Stimulated activated CD4-positive, alpha-beta T cell treated with anti-CD3 and anti-CD28 coated beads, Interleukin-1b, Interleukin-23, amount 100 ng/mL, for 1 hour (primary cell): ENCODE results near the gene STK36.

ENCODE experiments used
- DNase-seq, 2 donors: peaks; one replicate each; pipeline ENCODE4 v3.0.0-alpha.2; 2020; ENCODE audit warnings: low read depth in 2 of 2

Gene STK36

DNA sequence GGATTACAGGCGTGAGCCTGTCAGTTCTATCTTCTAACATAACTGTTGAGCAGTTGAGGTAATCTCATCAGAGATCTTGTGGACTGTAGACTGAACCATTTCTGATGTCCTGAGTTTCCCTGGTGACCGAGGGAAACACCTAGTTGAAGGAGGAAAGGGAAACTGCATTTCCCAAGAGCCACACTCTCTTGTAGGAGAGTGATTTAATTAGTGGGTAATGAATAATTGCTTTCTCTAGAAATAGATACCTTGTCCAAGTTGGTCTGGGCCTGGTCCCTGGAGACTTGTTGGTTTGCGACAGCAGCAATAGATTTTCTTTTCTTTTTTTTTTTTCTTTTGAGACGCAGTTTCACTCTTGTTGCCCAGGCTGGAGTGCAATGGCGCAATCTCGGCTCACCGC lies 46.2 kb downstream of the STK36 start:
- no peak for DNase-seq

DNA sequence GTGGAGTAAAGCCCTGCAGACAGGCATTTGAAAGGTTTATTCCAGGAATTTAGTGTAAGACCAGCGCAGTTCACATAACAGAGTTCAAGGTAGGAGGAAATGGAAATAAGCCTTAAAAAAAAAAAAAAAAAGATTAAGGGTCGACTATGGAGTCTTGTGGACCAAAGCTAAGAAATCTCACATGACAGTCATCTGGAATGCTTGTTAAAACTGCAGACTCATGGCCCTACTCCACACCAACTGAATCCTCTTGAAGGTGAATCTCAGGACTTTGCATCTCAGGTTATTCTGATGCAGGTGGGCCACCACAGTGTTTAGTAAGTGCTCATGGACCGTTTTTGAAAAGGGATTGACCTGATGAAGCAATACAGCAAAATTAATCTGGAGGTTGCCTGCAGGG lies 47.6 kb downstream of the STK36 start:
- no peak for DNase-seq

DNA sequence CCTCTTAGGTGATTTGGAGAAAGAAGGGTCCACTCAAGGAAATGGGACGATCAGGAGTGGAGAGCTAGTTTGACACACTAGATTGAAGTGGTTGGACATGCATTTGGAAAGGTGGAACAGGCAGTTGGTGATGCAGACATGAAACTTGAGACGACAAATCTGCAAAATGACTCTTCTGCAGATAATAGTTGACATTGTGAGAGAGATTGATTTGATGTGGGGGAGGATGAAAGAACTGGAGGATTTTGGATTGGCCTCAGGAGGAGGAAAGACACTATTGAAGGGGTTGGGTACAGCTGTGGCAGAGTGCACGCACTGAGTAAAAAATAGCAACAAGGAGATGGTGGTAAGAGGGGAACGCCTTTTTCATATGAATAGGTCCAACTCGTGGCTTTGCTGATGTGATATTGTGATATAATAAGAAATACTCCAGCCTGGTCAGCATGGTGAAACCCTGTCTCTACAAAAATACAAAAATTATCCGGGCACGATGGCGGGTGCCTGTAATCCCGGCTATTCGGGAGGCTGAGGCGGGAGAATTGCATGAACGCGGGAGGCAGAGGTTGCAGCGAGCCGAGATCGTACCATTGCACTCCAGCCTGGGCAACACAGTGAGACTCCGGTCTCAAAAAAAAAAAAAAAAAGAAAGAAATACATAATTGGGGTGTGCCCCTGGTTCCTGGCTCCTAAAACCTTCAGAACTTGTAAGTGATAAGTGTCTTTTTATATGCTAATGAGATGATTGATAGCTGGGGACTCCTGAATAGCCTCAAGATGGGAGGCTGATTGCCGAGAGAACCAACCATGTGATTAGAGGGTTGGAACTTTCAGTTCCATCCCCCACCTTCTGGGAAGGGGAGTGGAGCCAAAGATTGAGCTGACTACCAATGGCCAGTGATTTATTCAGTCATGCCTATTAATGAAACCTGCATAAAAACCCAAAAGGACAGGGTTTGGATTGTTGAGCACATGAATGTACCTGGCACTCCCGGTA lies 48.5 kb downstream of the STK36 start:
- no peak for DNase-seq

DNA sequence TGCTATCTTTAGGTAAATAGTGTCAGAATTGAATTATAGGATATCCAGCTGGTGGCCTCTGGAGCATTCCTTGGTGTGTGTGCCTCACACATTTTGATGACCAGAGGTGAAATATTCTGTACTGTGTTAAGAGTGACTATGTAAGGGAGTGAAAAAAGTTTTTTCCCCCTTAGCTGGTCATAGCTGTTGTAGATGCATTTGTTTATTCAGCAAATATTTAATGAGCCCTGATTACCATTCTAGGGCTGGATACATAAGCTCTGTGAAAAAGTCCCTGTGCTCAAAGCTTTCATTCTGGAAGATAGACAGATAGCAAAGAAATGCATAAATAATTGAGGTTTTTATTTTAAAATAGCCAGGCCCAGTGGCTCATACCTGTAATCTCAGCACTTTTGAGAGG lies 49.6 kb downstream of the STK36 start:
- DNase-seq, result no peak

DNA sequence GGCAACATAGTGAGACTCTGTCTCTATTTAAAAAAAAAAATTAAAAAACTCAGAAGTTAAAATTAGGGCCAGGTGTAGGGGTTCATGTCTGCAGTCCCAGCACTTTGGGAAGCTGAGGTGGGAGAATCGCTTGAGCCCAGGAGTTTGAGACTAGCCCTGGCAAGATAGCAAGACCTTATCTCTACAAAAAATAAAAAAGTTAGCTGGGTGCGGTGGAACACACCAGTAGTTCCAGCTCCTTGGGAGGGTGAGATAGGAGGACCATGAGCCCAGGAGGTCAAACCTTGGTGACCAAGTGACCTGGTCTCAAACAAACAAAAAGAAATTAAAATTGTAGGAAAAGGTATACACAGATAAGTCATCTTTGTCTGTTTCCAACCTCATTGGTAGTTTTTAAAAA lies 50.0 kb downstream of the STK36 start:
- no peak for DNase-seq

DNA sequence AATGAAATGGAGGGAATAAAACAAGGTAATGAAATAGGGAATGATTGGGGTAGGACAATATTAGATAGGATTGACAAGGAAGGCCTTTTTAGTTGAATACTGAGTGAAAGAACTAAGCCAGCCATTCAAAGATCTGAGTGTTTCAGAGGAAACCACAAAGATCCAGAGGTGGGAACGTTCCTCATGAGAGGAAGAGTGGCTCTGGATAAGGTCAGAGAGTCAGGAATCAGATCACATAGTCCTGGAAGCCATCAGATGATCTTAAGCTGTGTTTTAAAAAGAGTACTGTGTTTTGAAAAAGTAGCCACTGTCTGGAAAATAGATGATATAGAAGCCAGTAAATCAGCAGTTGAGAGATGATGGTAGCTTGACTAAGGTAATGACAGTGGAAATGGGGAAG lies 50.5 kb downstream of the STK36 start:
- DNase-seq, result no peak

DNA sequence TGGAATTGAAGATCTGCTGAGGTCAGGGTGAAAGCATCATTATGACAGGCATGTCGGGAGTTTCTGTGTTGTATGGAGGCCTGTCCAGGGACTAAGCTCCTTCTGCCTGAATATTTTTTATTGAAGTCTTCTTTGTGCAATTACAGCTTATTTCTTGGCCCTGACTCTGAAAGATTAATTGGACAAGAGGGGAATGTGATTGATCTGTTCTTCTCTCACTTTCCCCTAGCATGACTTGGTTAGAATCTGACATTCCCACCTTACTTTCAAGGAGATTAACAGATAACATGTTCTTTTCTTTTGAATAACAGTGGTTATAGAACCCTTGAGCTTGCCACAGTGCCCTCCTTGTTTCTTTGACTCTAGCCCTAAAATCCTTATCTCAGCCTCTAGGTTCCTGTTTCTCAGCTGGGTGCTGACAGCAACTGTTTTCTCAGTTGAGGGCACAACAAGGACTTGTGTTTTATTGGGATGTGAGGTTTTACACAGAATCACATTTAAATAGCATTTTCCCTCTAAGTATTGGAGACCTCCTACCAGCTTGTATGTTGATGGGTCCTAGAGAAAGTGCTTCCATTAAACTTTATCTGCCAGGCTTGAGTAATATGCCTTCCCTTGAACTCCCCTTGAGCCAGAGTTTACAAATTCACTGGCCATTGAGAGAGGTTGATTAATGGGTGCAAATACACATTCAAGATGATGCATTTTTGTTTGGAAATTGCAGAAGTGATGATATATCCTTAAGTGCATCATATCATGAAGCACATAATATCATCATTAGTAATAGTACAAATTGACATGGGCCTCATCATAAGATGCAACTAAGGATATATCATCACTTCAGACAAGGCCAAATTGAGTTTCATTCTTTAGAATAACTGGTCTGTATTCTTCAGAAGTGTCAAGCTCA lies 51.2 kb downstream of the STK36 start:
- DNase-seq, result no peak

DNA sequence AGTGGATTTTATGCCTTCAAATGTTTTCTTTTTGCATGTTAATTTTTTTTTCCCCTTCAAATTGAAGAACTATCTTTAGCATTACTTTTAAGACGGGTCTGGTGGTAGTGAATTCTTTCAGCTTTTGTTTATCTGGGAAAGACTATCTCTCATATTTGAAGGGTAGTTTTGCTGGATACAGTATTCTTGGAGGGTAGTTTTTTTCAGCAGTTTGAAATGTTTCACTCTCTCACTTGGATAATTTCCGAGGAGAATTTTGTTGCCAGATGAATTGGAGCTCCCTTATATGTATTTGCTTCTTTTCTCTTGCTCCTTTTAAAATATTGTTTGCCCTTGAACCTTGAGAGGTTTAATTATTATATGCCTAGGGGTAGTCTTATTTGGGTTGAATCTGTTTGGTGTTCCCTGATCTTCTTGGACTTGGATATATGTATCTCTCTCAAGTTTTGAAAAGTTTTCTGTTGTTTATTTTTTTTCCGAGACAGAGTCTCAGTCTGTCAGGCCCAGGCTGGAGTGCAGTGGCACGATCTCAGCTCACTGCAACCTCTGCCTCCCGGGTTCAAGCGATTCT lies 54.2 kb downstream of the STK36 start:
- no peak for DNase-seq

DNA sequence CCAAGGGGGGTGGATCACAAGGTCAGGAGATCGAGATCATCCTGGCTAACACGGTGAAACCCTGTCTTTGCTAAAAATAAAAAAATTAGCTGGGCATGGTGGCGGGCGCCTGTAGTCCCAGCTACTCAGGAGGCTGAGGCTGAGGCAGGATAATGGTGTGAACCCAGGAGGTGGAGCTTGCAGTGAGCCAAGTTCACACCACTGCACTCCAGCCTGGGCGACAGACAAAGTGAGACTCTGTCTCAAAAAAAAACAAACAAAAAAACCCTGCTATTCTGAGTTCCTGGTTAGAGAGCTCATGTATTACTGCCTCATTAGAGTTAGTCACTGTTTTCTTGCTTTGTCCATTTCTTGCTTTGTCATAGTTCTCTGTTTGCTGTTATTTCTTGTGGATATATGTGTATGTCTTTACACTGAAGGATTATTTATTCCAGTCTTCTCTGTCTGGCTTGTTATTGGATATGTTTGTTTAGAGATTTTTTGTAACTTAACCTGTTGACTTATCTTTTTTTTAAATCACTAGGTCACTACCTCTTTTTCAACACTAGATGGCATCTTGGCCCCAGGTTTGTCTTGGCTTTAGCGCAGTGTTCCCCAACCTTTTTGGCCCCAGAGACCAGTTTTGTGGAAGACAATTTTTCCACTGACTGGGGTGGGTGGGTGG lies 55.7 kb downstream of the STK36 start:
- no peak for DNase-seq

DNA sequence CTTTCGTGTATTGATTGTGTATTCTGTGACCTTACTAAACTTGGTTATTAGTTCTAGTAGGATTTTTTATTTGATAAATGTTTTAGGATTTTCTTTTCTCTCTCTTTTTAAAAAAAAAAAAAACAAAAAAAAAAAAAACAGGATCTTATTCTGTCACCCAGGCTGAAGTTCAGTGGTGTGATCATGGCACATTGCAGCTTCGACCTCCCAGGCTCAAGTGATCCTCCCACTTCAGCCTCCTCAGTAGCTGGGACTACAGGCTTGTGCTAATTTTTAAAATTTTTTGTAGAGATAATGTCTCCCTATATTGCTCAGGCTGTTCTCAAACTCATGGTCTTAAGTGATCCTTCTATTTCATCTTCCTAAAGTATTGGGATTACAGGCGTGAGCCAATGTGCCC lies 57.8 kb downstream of the STK36 start:
- no peak for DNase-seq

DNA sequence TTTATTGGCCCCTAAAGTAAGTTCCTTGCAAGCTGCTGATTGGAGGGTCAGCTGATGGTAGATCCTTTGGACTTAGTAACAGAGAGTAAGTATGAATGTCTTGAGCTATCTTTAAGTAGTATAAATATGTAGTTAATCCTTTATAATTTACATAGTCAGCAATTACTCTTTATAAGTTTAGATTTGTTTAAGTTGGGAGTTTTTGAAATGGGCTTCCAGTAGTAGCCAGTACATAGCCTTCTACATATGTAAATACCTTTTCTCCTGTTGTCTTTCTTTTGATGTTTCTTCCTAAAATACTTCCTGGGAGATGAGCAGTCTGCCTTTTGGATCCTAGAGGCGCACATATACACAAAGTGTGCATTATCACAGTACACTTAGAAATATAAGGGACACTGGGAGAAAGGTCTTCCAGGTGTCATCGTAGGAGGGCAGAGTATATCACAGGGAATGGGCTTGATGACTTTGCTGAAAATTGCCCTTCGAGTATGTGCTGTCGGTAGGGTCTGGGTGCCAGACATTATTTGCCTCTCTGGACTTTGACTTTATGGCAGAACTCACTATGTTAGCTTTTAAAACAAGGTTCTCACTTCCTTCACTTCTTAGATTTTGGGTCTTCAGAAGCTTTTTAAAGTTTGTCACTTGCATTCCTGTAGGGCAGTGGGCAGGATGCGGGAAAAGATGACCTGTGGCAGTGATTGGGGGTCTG lies 60.3 kb downstream of the STK36 start:
- DNase-seq, result no peak

DNA sequence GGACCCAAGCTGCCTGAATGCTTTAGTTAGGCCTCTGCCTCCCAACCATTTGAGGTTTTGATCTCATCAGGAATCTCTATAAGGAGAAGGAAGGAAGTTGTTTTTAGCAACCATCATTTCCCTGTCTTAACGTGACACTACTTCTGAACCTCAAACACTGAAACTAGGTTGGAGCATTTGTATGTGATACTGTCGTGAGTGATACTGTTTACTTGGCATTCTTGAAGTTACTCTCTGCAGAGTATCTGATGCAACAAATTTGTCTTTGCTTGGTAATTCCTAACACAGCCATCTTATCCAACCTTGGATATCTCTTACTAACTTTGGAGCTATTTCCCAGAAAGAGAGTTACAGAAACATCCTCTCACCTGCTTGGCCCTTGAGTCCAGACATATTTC lies 60.9 kb downstream of the STK36 start:
- no peak for DNase-seq

DNA sequence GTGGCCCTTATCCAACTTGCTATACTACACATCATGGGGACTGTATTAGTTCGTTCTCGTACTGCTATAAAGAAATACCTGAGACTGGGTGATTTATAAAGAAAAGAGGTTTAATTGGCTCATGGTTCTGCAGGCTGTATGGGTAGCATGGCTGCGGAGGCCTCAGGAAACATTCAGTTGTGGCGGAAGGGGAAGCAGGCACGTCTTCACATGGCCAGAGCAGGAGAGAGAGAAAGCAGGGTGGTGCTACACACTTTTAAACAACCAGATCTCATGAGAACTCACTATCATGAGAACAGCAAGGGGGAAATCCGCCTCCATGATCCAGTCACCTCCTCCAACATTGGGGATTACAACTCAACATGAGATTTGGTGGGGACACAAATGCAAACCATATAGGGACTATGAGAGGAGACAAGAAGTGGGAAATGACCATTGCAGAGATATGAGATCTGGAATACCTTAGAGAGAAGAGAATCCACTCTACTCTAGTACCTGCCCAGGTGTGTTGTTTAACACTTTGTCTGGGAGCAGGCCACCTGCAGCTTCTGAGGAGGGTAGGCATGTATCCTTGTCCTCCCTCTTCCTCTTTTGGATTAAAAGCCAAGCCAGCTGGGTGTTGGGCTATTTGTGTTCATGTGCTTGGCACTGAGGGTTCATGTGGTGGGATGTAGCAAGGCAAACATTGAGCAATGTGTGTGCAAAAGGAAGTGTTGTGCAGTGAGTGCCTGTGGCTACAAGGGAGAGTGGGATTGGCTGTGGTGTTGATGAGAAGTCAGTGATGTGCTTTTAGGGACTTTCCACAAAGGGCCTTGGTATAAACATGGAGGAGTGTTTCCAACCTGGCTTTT lies 61.5 kb downstream of the STK36 start:
- DNase-seq, result no peak

DNA sequence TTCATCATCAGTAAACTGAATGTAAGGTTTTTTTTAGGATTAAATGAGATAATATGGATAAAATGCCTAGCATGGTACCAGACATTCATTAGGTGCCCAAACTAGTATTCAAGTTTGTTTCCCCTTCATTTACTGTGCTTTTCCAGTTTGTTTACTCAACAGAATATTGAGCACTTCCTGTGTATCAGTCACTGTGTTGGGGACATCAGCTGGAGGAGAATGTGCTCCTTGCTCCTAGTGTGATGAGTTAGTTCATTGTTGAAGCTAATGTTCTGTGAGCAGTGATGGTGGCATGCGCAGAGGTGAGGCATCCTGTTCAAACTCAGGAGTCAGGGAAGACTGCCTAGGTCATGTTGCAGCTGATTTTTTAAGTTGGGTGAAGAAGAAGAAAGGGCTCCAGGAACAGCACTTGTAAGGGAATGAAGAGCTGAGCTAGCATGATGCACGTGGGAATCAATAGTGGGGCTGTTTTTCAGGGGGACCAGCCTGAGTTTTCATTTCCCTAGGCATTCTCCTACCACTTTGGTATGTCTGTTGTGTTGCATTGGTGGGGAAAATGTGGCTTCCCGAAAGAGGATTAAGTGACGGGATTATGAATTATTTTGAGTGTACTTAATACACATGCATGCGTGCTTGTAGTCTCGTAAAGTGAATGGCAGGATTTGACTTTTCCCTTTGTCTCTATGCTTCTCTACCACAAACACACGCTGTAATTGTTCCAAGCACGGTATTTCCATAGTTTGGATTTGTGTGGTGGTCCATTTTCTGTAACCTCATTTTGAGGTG lies 62.5 kb downstream of the STK36 start:
- no peak for DNase-seq

DNA sequence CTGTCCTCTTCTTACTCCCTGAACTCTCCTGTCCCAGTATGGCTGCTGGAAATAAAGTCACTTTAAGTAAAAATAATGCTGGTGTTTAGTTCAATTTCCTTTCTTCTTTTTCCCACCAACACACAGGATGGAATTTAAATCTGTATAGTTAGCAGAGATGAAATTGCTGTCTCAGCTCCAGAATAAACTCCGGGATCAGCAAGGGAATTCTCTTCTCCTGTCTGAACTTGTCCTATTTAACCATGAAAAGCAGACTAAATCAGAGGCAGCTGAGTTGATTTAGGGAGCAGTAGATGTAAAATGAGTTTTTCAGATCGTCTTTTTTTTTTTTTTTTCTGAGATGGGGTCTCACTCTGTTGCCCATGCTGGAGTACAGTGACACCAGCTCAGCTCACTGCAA lies 64.6 kb downstream of the STK36 start:
- DNase-seq, result no peak

DNA sequence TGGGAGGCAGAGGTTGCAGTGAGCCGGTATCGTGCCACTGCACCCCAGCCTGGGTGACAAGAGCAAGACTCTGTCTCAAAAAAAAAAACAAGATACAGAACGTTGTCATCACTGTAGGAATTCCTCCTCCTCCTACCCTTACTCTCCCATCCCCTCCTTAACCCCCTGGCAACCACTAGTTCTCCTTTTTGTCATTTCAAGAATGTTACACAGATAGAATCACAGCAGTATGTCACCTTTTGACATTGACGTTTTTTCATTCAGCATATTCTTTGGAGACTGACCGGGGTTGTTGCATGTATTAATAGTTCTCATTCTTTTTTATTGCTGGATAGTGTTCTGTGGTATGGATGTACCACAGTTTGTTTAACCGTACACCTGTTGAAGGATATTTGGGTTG lies 71.2 kb downstream of the STK36 start:
- DNase-seq, result no peak

DNA sequence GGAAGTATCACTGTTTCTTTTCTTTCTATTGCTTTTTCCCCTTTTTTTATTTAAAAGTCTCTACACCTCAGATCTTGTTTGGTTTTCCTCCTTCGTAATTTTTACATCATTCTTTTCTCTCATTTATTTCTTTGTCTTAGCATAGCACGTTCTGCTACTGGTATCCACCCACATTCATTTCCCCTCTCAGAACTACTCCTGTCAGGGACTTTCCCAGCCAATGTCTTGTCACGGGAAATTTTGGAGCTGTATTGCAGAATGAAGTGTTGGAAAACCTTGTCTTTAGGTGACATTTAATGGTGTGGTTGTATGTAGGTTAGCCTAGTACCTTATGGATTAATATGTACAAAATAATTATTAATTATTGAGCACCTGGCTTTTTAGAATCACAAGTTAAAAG lies 72.7 kb downstream of the STK36 start:
- DNase-seq, result no peak

DNA sequence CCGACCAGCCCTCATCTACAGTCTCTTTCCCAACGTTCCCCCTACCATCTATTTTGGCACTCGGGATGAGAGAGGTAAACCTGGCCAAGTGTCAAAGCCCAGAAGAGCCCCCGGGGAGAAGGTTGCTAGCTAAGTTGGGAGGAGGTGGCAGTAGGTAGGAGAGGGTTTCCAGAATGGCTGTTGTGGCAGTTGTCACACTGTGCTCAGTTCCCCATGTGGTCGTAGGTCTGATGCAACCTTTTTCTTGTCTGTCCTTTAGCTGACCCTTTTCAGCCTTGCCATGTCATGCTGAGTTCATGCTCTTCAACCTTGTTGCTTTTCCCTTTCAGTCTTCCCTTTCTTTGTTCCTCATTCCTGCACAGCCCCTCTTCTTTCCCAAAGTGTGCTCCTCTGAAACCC lies 73.3 kb downstream of the STK36 start:
- no peak for DNase-seq
